Measurements from ENCODE around the gene GPR176. TPM values are rescaled to one million over a fixed set of nuclear protein-coding genes. Genes with fewer than 3 reads are reported as not detected.

The GPR176 gene
- total RNA-seq, 2 experiments from 2014 or later = 0.57 TPM; not detected in 1

DNA sequence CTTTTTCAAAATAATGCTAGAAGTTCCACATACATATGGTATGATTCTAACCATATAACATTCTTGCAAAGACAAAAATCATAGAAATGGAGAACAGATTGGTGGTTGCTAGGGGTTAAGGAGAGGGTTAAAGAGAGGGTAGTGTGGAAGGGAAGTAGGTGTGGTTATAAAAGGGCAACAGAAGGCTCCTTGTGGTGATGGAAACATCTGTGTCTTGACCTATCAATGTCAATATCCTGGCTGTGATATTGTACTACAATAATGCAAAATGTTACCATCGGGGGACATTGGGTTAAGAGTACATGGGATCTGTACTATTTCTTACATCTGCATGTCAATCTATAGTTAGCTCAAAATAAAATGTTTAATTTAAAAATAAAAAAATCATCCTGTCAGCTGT, 69.6 kb downstream of the GPR176 start:
- no peak for TF ChIP-seq EZH2phosphoT487 (IDR thresholded peaks at IDR 0.05; ENCODE audit: borderline replicate concordance, low read depth, low read length)
- TF ChIP-seq, protein P1, sequence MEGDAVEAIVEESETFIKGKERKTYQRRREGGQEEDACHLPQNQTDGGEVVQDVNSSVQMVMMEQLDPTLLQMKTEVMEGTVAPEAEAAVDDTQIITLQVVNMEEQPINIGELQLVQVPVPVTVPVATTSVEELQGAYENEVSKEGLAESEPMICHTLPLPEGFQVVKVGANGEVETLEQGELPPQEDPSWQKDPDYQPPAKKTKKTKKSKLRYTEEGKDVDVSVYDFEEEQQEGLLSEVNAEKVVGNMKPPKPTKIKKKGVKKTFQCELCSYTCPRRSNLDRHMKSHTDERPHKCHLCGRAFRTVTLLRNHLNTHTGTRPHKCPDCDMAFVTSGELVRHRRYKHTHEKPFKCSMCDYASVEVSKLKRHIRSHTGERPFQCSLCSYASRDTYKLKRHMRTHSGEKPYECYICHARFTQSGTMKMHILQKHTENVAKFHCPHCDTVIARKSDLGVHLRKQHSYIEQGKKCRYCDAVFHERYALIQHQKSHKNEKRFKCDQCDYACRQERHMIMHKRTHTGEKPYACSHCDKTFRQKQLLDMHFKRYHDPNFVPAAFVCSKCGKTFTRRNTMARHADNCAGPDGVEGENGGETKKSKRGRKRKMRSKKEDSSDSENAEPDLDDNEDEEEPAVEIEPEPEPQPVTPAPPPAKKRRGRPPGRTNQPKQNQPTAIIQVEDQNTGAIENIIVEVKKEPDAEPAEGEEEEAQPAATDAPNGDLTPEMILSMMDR (conservative IDR thresholded peaks at IDR 0.05; ENCODE audit: low read length) = no peak
- BruUV-seq (replicated peaks) = no TSS peak
- Histone ChIP-seq H3K9me3 (ENCODE audit: low read length) (no peaks in the 10 kb centered on the region), H3K4me1 (ENCODE audit: insufficient read depth, low read length, poor library complexity, severe bottlenecking) (no peaks in the 10 kb centered on the region), H3K36me3 (ENCODE audit: insufficient read depth, low read length) (no peaks in the 10 kb centered on the region), H3K79me2 (ENCODE audit: insufficient read depth, low read depth, low read length) (no peaks in the 10 kb centered on the region), H3K27ac (ENCODE audit: low read depth, low read length, poor library complexity, severe bottlenecking) (no peak overlapping the region), H3K4me3 (ENCODE audit: low read depth, low read length, poor library complexity, severe bottlenecking) (no peak overlapping the region), H3K4me2 (ENCODE audit: low read length) (no peak overlapping the region), H2AFZ (ENCODE audit: low read length) (no peak overlapping the region), H4K20me1 (ENCODE audit: insufficient read depth, low read length) (no peaks in the 10 kb centered on the region), H3K9me2 (ENCODE audit: insufficient read depth, low read length) (no peaks in the 10 kb centered on the region)
- no peak for DNase-seq (ENCODE audit: low spot score)
- CTCF ChIA-PET (ENCODE audit: unreplicated experiment) = no interaction called here
- POLR2A ChIA-PET = interaction anchor here (1.3 kb wide), 1 partner anchor 13 kb away, joined by 3 read pairs; no protein-coding TSS in a partner anchor
- intact Hi-C loops (cut with micrococcal nuclease; ENCODE audit: unreplicated experiment) = no loop called here

DNA sequence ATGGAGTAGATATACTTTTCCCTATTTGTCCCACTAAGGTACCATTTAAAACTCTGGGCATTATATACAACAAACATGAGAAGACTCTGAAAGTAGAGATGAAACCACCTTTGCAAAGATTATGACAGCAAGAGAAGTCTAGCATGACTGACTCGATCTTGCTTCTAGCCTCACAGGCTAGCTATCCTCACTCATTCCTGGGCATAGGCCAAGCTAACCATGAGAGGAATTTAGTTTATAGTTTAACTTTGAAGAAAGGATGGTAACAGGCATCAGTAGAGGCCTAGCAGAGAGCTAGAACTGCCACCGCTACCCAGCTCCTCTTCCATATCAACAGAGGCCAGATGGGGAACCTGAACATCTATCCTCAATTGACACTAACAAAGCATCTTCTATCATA, 74.0 kb downstream of the GPR176 start:
- no peak overlapping the region for H3K4me3 ChIP-seq (ENCODE audit: low read depth, low read length, poor library complexity, severe bottlenecking)
- POLR2A ChIA-PET = no interaction called here
- H3K27ac ChIP-seq (ENCODE audit: low read depth, low read length, poor library complexity, severe bottlenecking) = no peak overlapping the region
- no peaks in the 10 kb centered on the region for H3K36me3 ChIP-seq (ENCODE audit: insufficient read depth, low read length)
- no peaks in the 10 kb centered on the region for H3K9me3 ChIP-seq (ENCODE audit: low read length)
- no peaks in the 10 kb centered on the region for H3K9me2 ChIP-seq (ENCODE audit: insufficient read depth, low read length)
- TF ChIP-seq, protein P1 (conservative IDR thresholded peaks at IDR 0.05; ENCODE audit: low read length) = no peak
- TF ChIP-seq EZH2phosphoT487 (IDR thresholded peaks at IDR 0.05; ENCODE audit: borderline replicate concordance, low read depth, low read length) = no peak
- CTCF ChIA-PET (ENCODE audit: unreplicated experiment) = no interaction called here
- no peak overlapping the region for H2AFZ ChIP-seq (ENCODE audit: low read length)
- no peak for DNase-seq (ENCODE audit: low spot score)
- H3K4me1 ChIP-seq (ENCODE audit: insufficient read depth, low read length, poor library complexity, severe bottlenecking) = no peaks in the 10 kb centered on the region
- no peaks in the 10 kb centered on the region for H4K20me1 ChIP-seq (ENCODE audit: insufficient read depth, low read length)
- intact Hi-C loops (cut with micrococcal nuclease; ENCODE audit: unreplicated experiment) = no loop called here
- H3K4me2 ChIP-seq (ENCODE audit: low read length) = no peak overlapping the region
- BruUV-seq (replicated peaks) = no TSS peak
- H3K79me2 ChIP-seq (ENCODE audit: insufficient read depth, low read depth, low read length) = no peaks in the 10 kb centered on the region

DNA sequence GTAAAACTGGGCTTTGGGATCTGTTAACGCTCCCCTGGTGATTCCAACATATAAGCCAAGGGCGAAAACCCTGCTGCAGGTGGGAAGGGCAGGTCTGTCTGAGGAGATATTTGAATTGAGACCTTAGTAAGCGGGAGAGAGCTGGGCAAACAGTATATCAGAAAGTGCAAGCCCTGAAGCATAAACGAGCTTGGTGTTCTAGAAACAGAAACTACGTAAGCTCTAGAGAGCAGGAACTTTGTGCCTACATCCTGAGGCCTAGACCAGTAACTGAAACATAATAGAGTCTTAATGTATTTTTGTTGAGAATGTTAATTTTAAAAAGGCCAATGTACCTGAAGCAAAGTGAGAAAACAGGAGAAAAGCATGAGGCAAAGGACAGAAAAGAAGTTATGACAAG, 74.5 kb downstream of the GPR176 start:
- DNase-seq (ENCODE audit: low spot score) = no peak
- CTCF ChIA-PET (ENCODE audit: unreplicated experiment) = no interaction called here
- Histone ChIP-seq H3K36me3 (ENCODE audit: insufficient read depth, low read length) (no peaks in the 10 kb centered on the region), H3K4me3 (ENCODE audit: low read depth, low read length, poor library complexity, severe bottlenecking) (no peak overlapping the region), H3K9me2 (ENCODE audit: insufficient read depth, low read length) (no peaks in the 10 kb centered on the region), H3K4me2 (ENCODE audit: low read length) (no peak overlapping the region), H3K9me3 (ENCODE audit: low read length) (no peaks in the 10 kb centered on the region), H2AFZ (ENCODE audit: low read length) (no peak overlapping the region; the same call in 1 of the 2 replicates), H3K4me1 (ENCODE audit: insufficient read depth, low read length, poor library complexity, severe bottlenecking) (no peaks in the 10 kb centered on the region), H4K20me1 (ENCODE audit: insufficient read depth, low read length) (no peaks in the 10 kb centered on the region), H3K27ac (ENCODE audit: low read depth, low read length, poor library complexity, severe bottlenecking) (no peak overlapping the region), H3K79me2 (ENCODE audit: insufficient read depth, low read depth, low read length) (no peaks in the 10 kb centered on the region)
- POLR2A ChIA-PET = no interaction called here
- intact Hi-C loops (cut with micrococcal nuclease; ENCODE audit: unreplicated experiment) = no loop called here
- no TSS peak for BruUV-seq (replicated peaks)
- no peak for TF ChIP-seq EZH2phosphoT487 (IDR thresholded peaks at IDR 0.05; ENCODE audit: borderline replicate concordance, low read depth, low read length)
- TF ChIP-seq, protein P1 (conservative IDR thresholded peaks at IDR 0.05; ENCODE audit: low read length) = no peak

All from OCI-LY7 (cell line).